Measurements from ENCODE around the gene SDF2. TPM values are rescaled to one million over a fixed set of nuclear protein-coding genes. Genes with fewer than 3 reads are reported as not detected.

Gene SDF2
- total and polyA plus RNA-seq, 10 of the 15 experiments (the other 5 are each of a cell fraction or from before 2014, with no cell fraction given): 29.8 to 81.0 (median 41.5) TPM

- TF ChIP-seq, protein P1, sequence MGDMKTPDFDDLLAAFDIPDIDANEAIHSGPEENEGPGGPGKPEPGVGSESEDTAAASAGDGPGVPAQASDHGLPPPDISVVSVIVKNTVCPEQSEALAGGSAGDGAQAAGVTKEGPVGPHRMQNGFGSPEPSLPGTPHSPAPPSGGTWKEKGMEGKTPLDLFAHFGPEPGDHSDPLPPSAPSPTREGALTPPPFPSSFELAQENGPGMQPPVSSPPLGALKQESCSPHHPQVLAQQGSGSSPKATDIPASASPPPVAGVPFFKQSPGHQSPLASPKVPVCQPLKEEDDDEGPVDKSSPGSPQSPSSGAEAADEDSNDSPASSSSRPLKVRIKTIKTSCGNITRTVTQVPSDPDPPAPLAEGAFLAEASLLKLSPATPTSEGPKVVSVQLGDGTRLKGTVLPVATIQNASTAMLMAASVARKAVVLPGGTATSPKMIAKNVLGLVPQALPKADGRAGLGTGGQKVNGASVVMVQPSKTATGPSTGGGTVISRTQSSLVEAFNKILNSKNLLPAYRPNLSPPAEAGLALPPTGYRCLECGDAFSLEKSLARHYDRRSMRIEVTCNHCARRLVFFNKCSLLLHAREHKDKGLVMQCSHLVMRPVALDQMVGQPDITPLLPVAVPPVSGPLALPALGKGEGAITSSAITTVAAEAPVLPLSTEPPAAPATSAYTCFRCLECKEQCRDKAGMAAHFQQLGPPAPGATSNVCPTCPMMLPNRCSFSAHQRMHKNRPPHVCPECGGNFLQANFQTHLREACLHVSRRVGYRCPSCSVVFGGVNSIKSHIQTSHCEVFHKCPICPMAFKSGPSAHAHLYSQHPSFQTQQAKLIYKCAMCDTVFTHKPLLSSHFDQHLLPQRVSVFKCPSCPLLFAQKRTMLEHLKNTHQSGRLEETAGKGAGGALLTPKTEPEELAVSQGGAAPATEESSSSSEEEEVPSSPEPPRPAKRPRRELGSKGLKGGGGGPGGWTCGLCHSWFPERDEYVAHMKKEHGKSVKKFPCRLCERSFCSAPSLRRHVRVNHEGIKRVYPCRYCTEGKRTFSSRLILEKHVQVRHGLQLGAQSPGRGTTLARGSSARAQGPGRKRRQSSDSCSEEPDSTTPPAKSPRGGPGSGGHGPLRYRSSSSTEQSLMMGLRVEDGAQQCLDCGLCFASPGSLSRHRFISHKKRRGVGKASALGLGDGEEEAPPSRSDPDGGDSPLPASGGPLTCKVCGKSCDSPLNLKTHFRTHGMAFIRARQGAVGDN (IDR thresholded peaks at IDR 0.05): no peak
- TF ChIP-seq ESRRA (IDR thresholded peaks at IDR 0.05; ENCODE audit: low read length) (no peak), GATAD2B (conservative IDR thresholded peaks at IDR 0.05; ENCODE audit: low read depth) (no peak)
- TF ChIP-seq, protein P2, sequence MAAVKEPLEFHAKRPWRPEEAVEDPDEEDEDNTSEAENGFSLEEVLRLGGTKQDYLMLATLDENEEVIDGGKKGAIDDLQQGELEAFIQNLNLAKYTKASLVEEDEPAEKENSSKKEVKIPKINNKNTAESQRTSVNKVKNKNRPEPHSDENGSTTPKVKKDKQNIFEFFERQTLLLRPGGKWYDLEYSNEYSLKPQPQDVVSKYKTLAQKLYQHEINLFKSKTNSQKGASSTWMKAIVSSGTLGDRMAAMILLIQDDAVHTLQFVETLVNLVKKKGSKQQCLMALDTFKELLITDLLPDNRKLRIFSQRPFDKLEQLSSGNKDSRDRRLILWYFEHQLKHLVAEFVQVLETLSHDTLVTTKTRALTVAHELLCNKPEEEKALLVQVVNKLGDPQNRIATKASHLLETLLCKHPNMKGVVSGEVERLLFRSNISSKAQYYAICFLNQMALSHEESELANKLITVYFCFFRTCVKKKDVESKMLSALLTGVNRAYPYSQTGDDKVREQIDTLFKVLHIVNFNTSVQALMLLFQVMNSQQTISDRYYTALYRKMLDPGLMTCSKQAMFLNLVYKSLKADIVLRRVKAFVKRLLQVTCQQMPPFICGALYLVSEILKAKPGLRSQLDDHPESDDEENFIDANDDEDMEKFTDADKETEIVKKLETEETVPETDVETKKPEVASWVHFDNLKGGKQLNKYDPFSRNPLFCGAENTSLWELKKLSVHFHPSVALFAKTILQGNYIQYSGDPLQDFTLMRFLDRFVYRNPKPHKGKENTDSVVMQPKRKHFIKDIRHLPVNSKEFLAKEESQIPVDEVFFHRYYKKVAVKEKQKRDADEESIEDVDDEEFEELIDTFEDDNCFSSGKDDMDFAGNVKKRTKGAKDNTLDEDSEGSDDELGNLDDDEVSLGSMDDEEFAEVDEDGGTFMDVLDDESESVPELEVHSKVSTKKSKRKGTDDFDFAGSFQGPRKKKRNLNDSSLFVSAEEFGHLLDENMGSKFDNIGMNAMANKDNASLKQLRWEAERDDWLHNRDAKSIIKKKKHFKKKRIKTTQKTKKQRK (IDR thresholded peaks at IDR 0.05; ENCODE audit: low read depth, low read length): no peak
Measured at GRCh38 chr17:28623696-28624095, 38.0 kb downstream of the SDF2 start (continued).

DNA sequence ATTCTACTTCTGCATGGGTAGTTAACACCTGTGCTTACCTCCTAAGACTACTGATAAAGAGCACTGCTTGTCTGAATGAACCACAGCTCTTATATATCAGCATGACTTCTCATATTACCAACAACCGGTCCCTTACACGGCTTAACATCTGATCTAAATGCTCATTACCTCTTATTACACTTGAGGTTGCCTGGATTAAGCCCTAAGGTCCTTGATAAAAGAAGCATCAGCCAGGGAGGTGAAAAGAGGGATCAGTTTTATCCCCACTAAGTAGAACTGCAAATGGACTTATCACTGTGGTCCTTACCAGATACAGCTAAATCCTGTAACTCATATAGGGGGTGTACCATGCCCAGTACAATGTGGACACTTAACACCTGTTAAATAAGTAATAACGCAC lies 39.5 kb downstream of the SDF2 start:
- intact Hi-C loops (cut with micrococcal nuclease; ENCODE audit: unreplicated experiment): loop anchor here (5.0 kb wide), 1 partner anchor 50 kb away; the partner anchor contains the start of gene PIGS
- no peaks in the 10 kb centered on the region for H3K4me1 ChIP-seq (ENCODE audit: control insufficient read depth, insufficient read depth, low read length)
- H2AFZ ChIP-seq (ENCODE audit: control insufficient read depth, low read depth, low read length): no peak overlapping the region
- CTCF ChIA-PET: interaction anchor here (1.2 to 4.8 kb wide), 2 partner anchors 10 to 25 kb away, joined by 3 to 20 read pairs; no protein-coding TSS in a partner anchor
- DNase-seq (ENCODE audit: low read depth, low spot score) (no peak), FAIRE-seq (no peak), ATAC-seq (no peak)
- H4K20me1 ChIP-seq (ENCODE audit: control insufficient read depth, insufficient read depth): no peaks in the 10 kb centered on the region
- H3K27ac ChIP-seq (ENCODE audit: control insufficient read depth, insufficient read depth): no peak overlapping the region
- no peaks in the 10 kb centered on the region for H3K27me3 ChIP-seq (replicated peaks in 1 of 2; ENCODE audit: control insufficient read depth in 2 of 2, insufficient read depth in 2 of 2, low read length in 1 of 2)
- no TSS peak for BruUV-seq (replicated peaks)
- RAD21 ChIA-PET (ENCODE audit: unreplicated experiment): no interaction called here
- 95% methylated on average over 3 of the region's 3 CpGs for WGBS (ENCODE audit: insufficient coverage, insufficient replicate concordance, low lambda C conversion rate, missing lambda C conversion rate)
- SMC1A ChIA-PET (ENCODE audit: uncharacterized antibody, unreplicated experiment): no interaction called here
- in situ Hi-C loops (cut with MboI): no loop called here
- no peak overlapping the region for H3K4me2 ChIP-seq (ENCODE audit: control insufficient read depth, insufficient read depth)
- no peak overlapping the region for H3K9ac ChIP-seq (ENCODE audit: control insufficient read depth, insufficient read depth, low read length)
- peaks cover 31 to 57% of the 10 kb centered on the region in 2 experiments for H3K36me3 ChIP-seq (ENCODE audit: control insufficient read depth in 2 of 2, insufficient read depth in 2 of 2, low read length in 1 of 2)
- H3K79me2 ChIP-seq (ENCODE audit: control insufficient read depth, insufficient read depth, low read length): no peaks in the 10 kb centered on the region
- POLR2A ChIA-PET: interaction anchor here (1.4 kb wide), 1 partner anchor 89 kb away, joined by 7 read pairs; the partner anchor contains the start of gene PROCA1
- no peak overlapping the region for H3K4me3 ChIP-seq
- no peaks in the 10 kb centered on the region for H3K9me3 ChIP-seq (replicated peaks; ENCODE audit: control insufficient read depth, insufficient read depth, low read length)
- TF ChIP-seq, protein P3, sequence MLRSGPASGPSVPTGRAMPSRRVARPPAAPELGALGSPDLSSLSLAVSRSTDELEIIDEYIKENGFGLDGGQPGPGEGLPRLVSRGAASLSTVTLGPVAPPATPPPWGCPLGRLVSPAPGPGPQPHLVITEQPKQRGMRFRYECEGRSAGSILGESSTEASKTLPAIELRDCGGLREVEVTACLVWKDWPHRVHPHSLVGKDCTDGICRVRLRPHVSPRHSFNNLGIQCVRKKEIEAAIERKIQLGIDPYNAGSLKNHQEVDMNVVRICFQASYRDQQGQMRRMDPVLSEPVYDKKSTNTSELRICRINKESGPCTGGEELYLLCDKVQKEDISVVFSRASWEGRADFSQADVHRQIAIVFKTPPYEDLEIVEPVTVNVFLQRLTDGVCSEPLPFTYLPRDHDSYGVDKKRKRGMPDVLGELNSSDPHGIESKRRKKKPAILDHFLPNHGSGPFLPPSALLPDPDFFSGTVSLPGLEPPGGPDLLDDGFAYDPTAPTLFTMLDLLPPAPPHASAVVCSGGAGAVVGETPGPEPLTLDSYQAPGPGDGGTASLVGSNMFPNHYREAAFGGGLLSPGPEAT (IDR thresholded peaks at IDR 0.05; ENCODE audit: low read depth): no peak
- TF ChIP-seq, protein P4, sequence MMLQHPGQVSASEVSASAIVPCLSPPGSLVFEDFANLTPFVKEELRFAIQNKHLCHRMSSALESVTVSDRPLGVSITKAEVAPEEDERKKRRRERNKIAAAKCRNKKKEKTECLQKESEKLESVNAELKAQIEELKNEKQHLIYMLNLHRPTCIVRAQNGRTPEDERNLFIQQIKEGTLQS (IDR thresholded peaks at IDR 0.05; ENCODE audit: borderline replicate concordance, extremely low read depth, low read depth, low read length): no peak
- TF ChIP-seq USF2 (IDR thresholded peaks at IDR 0.05; ENCODE audit: borderline replicate concordance, low read depth, low read length) (no peak), MTA2 (IDR thresholded peaks at IDR 0.05; ENCODE audit: low read depth) (no peak), LARP7 (IDR thresholded peaks at IDR 0.05) (no peak), YBX1 (IDR thresholded peaks at IDR 0.05) (no peak), ZNF207 (IDR thresholded peaks at IDR 0.05; ENCODE audit: borderline replicate concordance) (no peak), MTA3 (IDR thresholded peaks at IDR 0.05; ENCODE audit: borderline replicate concordance, low read length) (no peak), RUNX3 (IDR thresholded peaks at IDR 0.05; ENCODE audit: low read length) (no peak)

Data from GM12878 (cell line).